ENCODE measurements around the gene KLHL42.

DNA sequence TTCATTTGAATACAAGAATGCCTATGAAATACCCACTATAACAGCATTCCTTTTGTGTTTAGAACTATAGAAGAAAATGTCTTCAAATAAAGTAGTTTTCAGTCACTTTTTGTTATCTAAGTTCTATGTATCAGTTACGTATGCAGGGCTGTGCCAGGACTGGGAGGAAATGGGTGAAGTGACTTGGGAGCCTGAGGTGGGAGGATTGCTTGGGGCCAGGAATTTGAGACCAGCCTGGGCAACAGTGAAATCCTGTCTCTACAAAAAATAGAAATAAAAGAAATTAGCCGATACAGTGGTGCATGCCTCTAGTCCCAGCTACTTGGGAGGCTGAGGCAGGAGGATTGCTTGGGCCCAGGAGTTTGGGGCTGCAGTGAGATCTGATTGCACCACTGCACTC, 22.9 kb downstream of the KLHL42 start:
- TF ChIP-seq, protein P1, sequence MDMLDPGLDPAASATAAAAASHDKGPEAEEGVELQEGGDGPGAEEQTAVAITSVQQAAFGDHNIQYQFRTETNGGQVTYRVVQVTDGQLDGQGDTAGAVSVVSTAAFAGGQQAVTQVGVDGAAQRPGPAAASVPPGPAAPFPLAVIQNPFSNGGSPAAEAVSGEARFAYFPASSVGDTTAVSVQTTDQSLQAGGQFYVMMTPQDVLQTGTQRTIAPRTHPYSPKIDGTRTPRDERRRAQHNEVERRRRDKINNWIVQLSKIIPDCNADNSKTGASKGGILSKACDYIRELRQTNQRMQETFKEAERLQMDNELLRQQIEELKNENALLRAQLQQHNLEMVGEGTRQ (IDR thresholded peaks at IDR 0.05; ENCODE audit: low read length) = no peak
- TF ChIP-seq RFX5 (IDR thresholded peaks at IDR 0.05; ENCODE audit: borderline replicate concordance, low read depth, low read length) (no peak), RAD21 (IDR thresholded peaks at IDR 0.05 in 1 of 2, conservative IDR thresholded peaks at IDR 0.05 in 1 of 2; ENCODE audit: low read depth in 2 of 2, low read length in 2 of 2) (no peak)
- TF ChIP-seq, protein P2, sequence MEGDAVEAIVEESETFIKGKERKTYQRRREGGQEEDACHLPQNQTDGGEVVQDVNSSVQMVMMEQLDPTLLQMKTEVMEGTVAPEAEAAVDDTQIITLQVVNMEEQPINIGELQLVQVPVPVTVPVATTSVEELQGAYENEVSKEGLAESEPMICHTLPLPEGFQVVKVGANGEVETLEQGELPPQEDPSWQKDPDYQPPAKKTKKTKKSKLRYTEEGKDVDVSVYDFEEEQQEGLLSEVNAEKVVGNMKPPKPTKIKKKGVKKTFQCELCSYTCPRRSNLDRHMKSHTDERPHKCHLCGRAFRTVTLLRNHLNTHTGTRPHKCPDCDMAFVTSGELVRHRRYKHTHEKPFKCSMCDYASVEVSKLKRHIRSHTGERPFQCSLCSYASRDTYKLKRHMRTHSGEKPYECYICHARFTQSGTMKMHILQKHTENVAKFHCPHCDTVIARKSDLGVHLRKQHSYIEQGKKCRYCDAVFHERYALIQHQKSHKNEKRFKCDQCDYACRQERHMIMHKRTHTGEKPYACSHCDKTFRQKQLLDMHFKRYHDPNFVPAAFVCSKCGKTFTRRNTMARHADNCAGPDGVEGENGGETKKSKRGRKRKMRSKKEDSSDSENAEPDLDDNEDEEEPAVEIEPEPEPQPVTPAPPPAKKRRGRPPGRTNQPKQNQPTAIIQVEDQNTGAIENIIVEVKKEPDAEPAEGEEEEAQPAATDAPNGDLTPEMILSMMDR (IDR thresholded peaks at IDR 0.05; ENCODE audit: control extremely low read depth in 1 of 3, insufficient read depth in 1 of 3, low read depth in 1 of 3, low read length in 3 of 3) = no peak

Data from H1 (cell line).